ENCODE data around the gene C14orf180. TPM values are rescaled to one million over a fixed set of nuclear protein-coding genes. Genes with fewer than 3 reads are reported as not detected.

The C14orf180 gene
- total RNA-seq, 1 experiment from 2014 or later = not detected

DNA sequence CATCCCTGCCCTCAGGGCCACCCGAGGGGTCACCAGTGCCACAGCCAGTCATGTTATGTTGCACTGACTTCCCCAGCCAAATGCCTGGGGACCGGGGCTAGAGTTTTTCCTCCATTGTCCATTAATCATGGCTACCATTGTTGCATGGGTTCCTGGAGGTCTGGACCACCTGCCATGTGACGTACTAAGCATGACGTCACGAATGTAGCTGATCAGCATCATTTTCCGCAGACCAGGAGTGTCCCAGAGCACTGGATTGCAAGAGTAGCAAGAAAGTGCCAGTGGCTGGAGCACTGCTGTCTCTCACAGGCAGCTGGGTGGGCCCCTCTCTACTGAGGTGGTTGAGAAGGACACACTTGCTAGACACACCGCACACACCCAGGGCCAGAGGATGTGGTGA, 6.9 kb upstream of the C14orf180 start:
- H3K9ac ChIP-seq (ENCODE audit: low read length) = no peak overlapping the region
- H2AFZ ChIP-seq (ENCODE audit: low read length) = no peak overlapping the region
- DNase-seq (no peak), ATAC-seq (no peak)
- ChIA-PET POLR2A (ENCODE audit: unreplicated experiment) (interaction anchor here (0.5 kb wide), 1 partner anchor 178 kb away, joined by 3 read pairs; no protein-coding TSS in a partner anchor), CTCF (no interaction called here)
- peaks cover 42% of the 10 kb centered on the region for H3K27me3 ChIP-seq (ENCODE audit: low read length)
- BruUV-seq (replicated peaks) = no TSS peak
- H3K4me1 ChIP-seq (ENCODE audit: insufficient read depth, low read length) = no peaks in the 10 kb centered on the region
- H3K36me3 ChIP-seq (ENCODE audit: low read depth, low read length) = no peaks in the 10 kb centered on the region
- no peaks in the 10 kb centered on the region for H3K9me3 ChIP-seq (ENCODE audit: low read length)
- TF ChIP-seq EZH2 (IDR thresholded peaks at IDR 0.05; ENCODE audit: low read length, unreplicated experiment) = no peak
- TF ChIP-seq, protein P1, sequence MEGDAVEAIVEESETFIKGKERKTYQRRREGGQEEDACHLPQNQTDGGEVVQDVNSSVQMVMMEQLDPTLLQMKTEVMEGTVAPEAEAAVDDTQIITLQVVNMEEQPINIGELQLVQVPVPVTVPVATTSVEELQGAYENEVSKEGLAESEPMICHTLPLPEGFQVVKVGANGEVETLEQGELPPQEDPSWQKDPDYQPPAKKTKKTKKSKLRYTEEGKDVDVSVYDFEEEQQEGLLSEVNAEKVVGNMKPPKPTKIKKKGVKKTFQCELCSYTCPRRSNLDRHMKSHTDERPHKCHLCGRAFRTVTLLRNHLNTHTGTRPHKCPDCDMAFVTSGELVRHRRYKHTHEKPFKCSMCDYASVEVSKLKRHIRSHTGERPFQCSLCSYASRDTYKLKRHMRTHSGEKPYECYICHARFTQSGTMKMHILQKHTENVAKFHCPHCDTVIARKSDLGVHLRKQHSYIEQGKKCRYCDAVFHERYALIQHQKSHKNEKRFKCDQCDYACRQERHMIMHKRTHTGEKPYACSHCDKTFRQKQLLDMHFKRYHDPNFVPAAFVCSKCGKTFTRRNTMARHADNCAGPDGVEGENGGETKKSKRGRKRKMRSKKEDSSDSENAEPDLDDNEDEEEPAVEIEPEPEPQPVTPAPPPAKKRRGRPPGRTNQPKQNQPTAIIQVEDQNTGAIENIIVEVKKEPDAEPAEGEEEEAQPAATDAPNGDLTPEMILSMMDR (conservative IDR thresholded peaks at IDR 0.05; ENCODE audit: low read depth, low read length) = no peak
- no peak for TF ChIP-seq EZH2phosphoT487 (IDR thresholded peaks at IDR 0.05; ENCODE audit: borderline replicate concordance, low read length)
- intact Hi-C loops (cut with micrococcal nuclease) = loop anchor here (10.0 kb wide), 1 partner anchor 62 kb away; no protein-coding TSS in a partner anchor
- H3K4me3 ChIP-seq (ENCODE audit: low read length) = no peak overlapping the region
- no peaks in the 10 kb centered on the region for H4K20me1 ChIP-seq (ENCODE audit: low read length)
- H3K27ac ChIP-seq (ENCODE audit: low read length) = no peak overlapping the region
- no peak overlapping the region for H3K4me2 ChIP-seq (ENCODE audit: low read length)
- no peaks in the 10 kb centered on the region for H3K9me2 ChIP-seq (replicated peaks; ENCODE audit: low read length)
- no peaks in the 10 kb centered on the region for H3K79me2 ChIP-seq (ENCODE audit: low read length)
- H3F3A ChIP-seq (ENCODE audit: low read length, unreplicated experiment) = no peaks in the 10 kb centered on the region

DNA sequence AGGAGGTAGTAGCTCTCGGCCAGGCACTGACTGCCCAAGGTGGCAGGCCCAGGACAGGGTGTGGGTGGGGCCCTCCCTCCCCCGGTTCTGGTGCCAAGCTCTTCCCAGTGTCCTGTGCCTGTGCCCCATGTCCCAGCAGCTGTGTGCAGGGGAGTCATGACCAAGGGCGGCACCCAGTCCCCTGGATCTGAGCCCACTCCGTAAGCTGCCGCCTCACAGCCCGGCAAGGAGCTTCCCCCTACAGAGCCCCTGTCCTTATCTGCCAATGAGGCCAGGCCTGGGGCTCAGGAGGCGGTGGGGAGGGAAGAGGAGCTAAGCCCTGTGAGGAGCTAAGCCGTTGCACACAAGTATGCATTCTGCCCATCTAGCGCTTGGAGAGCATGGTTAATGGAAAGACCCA, 5.6 kb upstream of the C14orf180 start:
- H3K4me2 ChIP-seq (ENCODE audit: low read length) = no peak overlapping the region
- BruUV-seq (replicated peaks) = no TSS peak
- no peaks in the 10 kb centered on the region for H4K20me1 ChIP-seq (ENCODE audit: low read length)
- intact Hi-C loops (cut with micrococcal nuclease) = loop anchor here (10.0 kb wide), 1 partner anchor 61 kb away; no protein-coding TSS in a partner anchor
- H3F3A ChIP-seq (ENCODE audit: low read length, unreplicated experiment) = no peaks in the 10 kb centered on the region
- ATAC-seq = no peak
- DNase-seq = no peak
- peaks cover 45% of the 10 kb centered on the region for H3K27me3 ChIP-seq (ENCODE audit: low read length)
- H3K9ac ChIP-seq (ENCODE audit: low read length) = no peak overlapping the region
- no peaks in the 10 kb centered on the region for H3K36me3 ChIP-seq (ENCODE audit: low read depth, low read length)
- H3K27ac ChIP-seq (ENCODE audit: low read length) = no peak overlapping the region
- H3K9me3 ChIP-seq (ENCODE audit: low read length) = no peaks in the 10 kb centered on the region
- no peaks in the 10 kb centered on the region for H3K79me2 ChIP-seq (ENCODE audit: low read length)
- TF ChIP-seq EZH2phosphoT487 (IDR thresholded peaks at IDR 0.05; ENCODE audit: borderline replicate concordance, low read length) (no peak), EZH2 (IDR thresholded peaks at IDR 0.05; ENCODE audit: low read length, unreplicated experiment) (no peak)
- H3K4me3 ChIP-seq (ENCODE audit: low read length) = no peak overlapping the region
- POLR2A ChIA-PET (ENCODE audit: unreplicated experiment) = no interaction called here
- CTCF ChIA-PET = no interaction called here
- no peak overlapping the region for H2AFZ ChIP-seq (ENCODE audit: low read length)
- no peaks in the 10 kb centered on the region for H3K9me2 ChIP-seq (replicated peaks; ENCODE audit: low read length)
- H3K4me1 ChIP-seq (ENCODE audit: insufficient read depth, low read length) = no peaks in the 10 kb centered on the region

DNA sequence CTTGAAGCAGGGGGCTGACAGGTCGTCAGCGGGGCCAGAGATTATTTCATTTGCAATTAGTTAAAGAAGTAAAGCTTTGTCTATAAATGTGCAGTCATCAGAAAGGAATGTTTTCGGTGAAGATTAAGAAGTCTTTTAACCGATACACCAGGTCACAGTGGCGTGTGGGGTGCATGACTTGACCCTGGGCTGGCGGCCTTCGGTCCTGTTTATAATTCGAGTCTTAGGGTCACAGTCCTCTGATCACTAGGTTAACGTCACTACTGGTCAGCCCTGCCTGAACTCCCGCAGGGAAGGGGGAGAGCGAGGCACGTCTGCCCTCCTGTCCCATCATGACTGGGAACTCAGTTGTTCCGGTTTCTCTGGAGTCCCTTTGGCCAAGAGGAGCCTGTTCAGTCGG, 5.0 kb upstream of the C14orf180 start:
- Histone ChIP-seq H3K27me3 (ENCODE audit: low read length) (peaks cover 45% of the 10 kb centered on the region), H3K9me3 (ENCODE audit: low read length) (no peaks in the 10 kb centered on the region), H3K4me2 (ENCODE audit: low read length) (no peak overlapping the region), H2AFZ (ENCODE audit: low read length) (no peak overlapping the region), H3K9ac (ENCODE audit: low read length) (no peak overlapping the region), H3K27ac (ENCODE audit: low read length) (no peak overlapping the region), H3K79me2 (ENCODE audit: low read length) (no peaks in the 10 kb centered on the region), H3K36me3 (ENCODE audit: low read depth, low read length) (no peaks in the 10 kb centered on the region), H3F3A (ENCODE audit: low read length, unreplicated experiment) (no peaks in the 10 kb centered on the region), H3K4me3 (ENCODE audit: low read length) (no peak overlapping the region), H4K20me1 (ENCODE audit: low read length) (no peaks in the 10 kb centered on the region), H3K4me1 (ENCODE audit: insufficient read depth, low read length) (no peaks in the 10 kb centered on the region), H3K9me2 (replicated peaks; ENCODE audit: low read length) (no peaks in the 10 kb centered on the region)
- CTCF ChIA-PET = no interaction called here
- no peak for TF ChIP-seq EZH2 (IDR thresholded peaks at IDR 0.05; ENCODE audit: low read length, unreplicated experiment)
- TF ChIP-seq EZH2phosphoT487 (IDR thresholded peaks at IDR 0.05; ENCODE audit: borderline replicate concordance, low read length) = no peak
- TF ChIP-seq, protein P1 (conservative IDR thresholded peaks at IDR 0.05; ENCODE audit: low read depth, low read length) = no peak
- DNase-seq = no peak
- POLR2A ChIA-PET (ENCODE audit: unreplicated experiment) = no interaction called here
- ATAC-seq = no peak
- intact Hi-C loops (cut with micrococcal nuclease) = loop anchor here (10.0 kb wide), 1 partner anchor 60 kb away; no protein-coding TSS in a partner anchor
- BruUV-seq (replicated peaks) = no TSS peak
